Activated naive CD4-positive, alpha-beta T cell treated with anti-CD3 and anti-CD28 coated beads for 36 hours (primary cell): ENCODE results near the gene CAPRIN1. TPM values are rescaled to one million over a fixed set of nuclear protein-coding genes. Genes with fewer than 3 reads are reported as not detected.

Experiments used
- CTCF ChIA-PET: fragments of 350-600 bp; sonication (Branson Sonifier 250); formaldehyde crosslinking; loops from one replicate; lab custom pipeline; 2021; ENCODE audit warnings: antibody characterized with exemption; lab: Charles Lee
- DNase-seq: peaks from one replicate; pipeline ENCODE4 v3.0.0-alpha.2; 2020
- H3K27ac Mint-ChIP-seq: one replicate; pipeline ENCODE4 v1.8.0; 2021; ENCODE audit warnings: mild to moderate bottlenecking, mixed read lengths
- H3K27me3 Mint-ChIP-seq: one replicate; pipeline ENCODE4 v1.8.0; 2021; ENCODE audit warnings: low read depth, mixed read lengths
- H3K36me3 Mint-ChIP-seq: one replicate; pipeline ENCODE4 v1.8.0; 2021; ENCODE audit warnings: low read depth, mixed read lengths
- H3K4me1 Mint-ChIP-seq: one replicate; pipeline ENCODE4 v1.8.0; 2021; ENCODE audit warnings: low read depth, mixed read lengths
- H3K4me3 Mint-ChIP-seq: one replicate; pipeline ENCODE4 v1.8.0; 2021; ENCODE audit warnings: mild to moderate bottlenecking, moderate library complexity, mixed read lengths
- H3K9me3 Mint-ChIP-seq: one replicate; pipeline ENCODE4 v1.8.0; 2021; ENCODE audit warnings: mixed read lengths
- intact Hi-C: fragments of 100-400 bp; cut with micrococcal nuclease; formaldehyde crosslinking; loops from one replicate; pipeline ENCODE4 v1.15.1; 2023
- total RNA-seq, 2 experiments: library from RNA; stranded (reverse); gene quantifications; one replicate each; pipeline ENCODE4 v1.2.3, GENCODE V29; 2021

The CAPRIN1 gene
- total RNA-seq, 2 experiments from 2014 or later: 274 to 289 TPM

DNA sequence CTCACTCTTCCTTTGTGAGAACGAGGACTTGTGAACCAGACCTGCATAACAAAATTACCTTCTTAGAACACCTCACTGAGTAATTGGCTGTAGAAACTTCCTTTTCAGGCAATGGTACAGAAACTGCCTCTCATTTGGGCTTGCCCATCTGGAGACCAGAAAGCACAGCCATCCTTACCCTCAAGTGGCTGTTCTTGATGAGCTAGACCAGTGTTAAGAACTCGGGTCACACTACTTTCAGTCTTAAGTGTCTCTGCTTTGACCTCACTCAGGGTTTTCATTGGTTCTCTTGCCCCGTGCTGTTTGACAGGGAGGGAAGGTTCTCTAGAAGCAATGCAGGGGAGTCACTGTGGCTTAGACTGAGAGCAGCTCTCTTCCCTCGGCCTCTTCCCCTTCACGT, 83.2 kb downstream of the CAPRIN1 start:
- Mint-ChIP-seq H3K9me3 (no peaks in the 10 kb centered on the region), H3K27me3 (no peaks in the 10 kb centered on the region), H3K4me3 (no peak overlapping the region), H3K27ac (no peak overlapping the region), H3K36me3 (peaks cover 69% of the 10 kb centered on the region), H3K4me1 (peaks cover 12% of the 10 kb centered on the region)
- no peak for DNase-seq
- intact Hi-C loops: loop anchor here (10.0 kb wide), 1 partner anchor 140 kb away; no protein-coding TSS in a partner anchor
- CTCF ChIA-PET: interaction anchor here (0.6 to 1.4 kb wide), 2 partner anchors 128 to 222 kb away, joined by 3 to 4 read pairs; partner anchors contain the start of gene ABTB2

DNA sequence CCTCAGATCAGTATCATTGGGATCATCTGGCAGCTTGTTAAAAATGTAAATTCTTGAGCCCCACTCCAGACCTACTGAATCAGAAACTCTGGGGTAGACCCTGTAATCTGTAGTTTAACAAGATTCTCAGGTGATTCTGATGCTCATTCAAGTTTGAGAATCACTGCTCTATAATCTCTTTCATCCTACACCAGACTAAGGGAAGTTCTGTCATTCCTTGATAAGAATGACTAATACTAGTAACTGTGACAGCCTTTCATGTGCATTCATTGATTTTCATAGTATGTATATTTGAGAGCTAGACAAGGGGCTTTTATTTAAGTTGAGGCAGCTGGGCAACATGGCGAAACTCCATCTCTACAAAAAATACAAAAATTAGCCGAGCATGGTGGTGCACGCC, 83.9 kb downstream of the CAPRIN1 start:
- DNase-seq: no peak
- CTCF ChIA-PET: interaction anchor here (0.6 to 1.4 kb wide), 2 partner anchors 127 to 222 kb away, joined by 3 to 4 read pairs; partner anchors contain the start of gene ABTB2
- Mint-ChIP-seq H3K9me3 (no peaks in the 10 kb centered on the region), H3K4me3 (no peak overlapping the region), H3K27ac (no peak overlapping the region), H3K27me3 (no peaks in the 10 kb centered on the region), H3K36me3 (peaks cover 69% of the 10 kb centered on the region), H3K4me1 (peaks cover 12% of the 10 kb centered on the region)
- intact Hi-C loops: loop anchor here (10.0 kb wide), 1 partner anchor 141 kb away; no protein-coding TSS in a partner anchor

DNA sequence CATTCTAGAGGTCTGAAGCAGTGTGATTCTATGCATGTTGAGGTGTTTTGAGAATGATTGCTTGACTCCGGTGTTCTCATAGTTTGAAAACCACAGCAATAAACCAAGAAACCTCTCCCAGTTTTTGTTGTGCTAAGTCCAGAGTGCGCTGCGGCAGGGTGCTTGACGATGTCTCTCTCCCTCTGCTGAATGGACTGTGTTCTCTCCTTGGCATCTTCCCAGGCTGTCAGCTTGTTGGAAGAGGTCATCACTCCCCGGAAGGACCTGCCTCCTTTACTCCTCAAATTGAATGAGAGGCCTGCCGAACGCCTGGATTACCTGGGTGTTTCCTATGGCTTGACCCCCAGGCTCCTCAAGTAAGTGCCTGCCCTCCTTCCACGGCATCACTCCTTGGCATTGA, 84.9 kb downstream of the CAPRIN1 start:
- DNase-seq: no peak
- no peaks in the 10 kb centered on the region for H3K9me3 Mint-ChIP-seq
- intact Hi-C loops: loop anchor here (10.0 kb wide), 1 partner anchor 142 kb away; no protein-coding TSS in a partner anchor
- peaks cover 71% of the 10 kb centered on the region for H3K36me3 Mint-ChIP-seq
- no peaks in the 10 kb centered on the region for H3K27me3 Mint-ChIP-seq
- no peak overlapping the region for H3K4me3 Mint-ChIP-seq
- peaks cover 12% of the 10 kb centered on the region for H3K4me1 Mint-ChIP-seq
- CTCF ChIA-PET: interaction anchor here (1.4 kb wide), 1 partner anchor 221 kb away, joined by 4 read pairs; the partner anchor contains the start of gene ABTB2
- no peak overlapping the region for H3K27ac Mint-ChIP-seq

DNA sequence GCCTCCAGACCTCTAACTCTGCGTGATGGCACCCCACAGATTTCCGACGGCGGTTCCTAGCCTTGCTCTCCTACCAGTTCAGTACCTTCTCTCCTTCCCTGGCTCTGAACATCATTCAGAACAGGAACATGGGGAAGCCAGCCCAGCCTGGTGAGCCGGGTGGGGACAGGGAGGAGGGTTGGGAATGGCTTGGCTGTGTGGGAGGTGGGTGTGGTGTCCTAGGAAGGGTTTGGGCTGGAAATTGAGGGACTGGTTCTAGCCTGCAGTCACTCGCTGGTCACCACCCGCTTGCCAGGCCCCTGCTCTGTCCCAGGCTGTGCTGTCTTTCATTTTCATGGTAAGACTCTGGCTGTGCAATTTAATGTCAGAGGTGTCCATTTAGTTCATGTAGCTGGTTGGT, 87.8 kb downstream of the CAPRIN1 start:
- intact Hi-C loops: loop anchor here (10.0 kb wide), 1 partner anchor 145 kb away; no protein-coding TSS in a partner anchor
- Mint-ChIP-seq H3K27ac (no peak overlapping the region), H3K36me3 (peaks cover 70% of the 10 kb centered on the region), H3K4me3 (no peak overlapping the region), H3K4me1 (peaks cover 12% of the 10 kb centered on the region), H3K9me3 (no peaks in the 10 kb centered on the region), H3K27me3 (no peaks in the 10 kb centered on the region)
- CTCF ChIA-PET: interaction anchor here (1.2 kb wide), 1 partner anchor 19 kb away, joined by 3 read pairs; no protein-coding TSS in a partner anchor
- DNase-seq: no peak

DNA sequence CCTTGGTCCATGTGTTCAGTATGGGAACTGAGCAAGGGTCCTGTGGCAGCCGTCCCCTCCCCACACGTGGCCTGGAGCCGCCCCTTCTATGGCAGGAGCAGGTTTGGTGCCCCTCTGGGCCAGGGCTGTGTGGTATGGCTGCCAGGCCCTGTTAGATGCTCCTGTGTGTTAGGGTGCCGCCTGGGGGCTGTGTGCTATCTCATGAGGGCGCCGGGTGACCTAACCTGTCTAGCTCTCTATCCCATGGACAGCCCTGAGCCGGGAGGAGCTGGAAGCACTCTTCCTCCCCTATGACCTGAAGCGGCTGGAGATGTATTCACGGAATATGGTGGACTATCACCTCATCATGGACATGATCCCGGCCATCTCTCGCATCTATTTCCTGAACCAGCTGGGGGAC, 88.6 kb downstream of the CAPRIN1 start:
- peaks cover 5% of the 10 kb centered on the region for H3K4me1 Mint-ChIP-seq
- CTCF ChIA-PET: interaction anchor here (1.2 kb wide), 1 partner anchor 18 kb away, joined by 3 read pairs; no protein-coding TSS in a partner anchor
- no peak overlapping the region for H3K4me3 Mint-ChIP-seq
- intact Hi-C loops: no loop called here
- no peak for DNase-seq
- no peaks in the 10 kb centered on the region for H3K9me3 Mint-ChIP-seq
- no peak overlapping the region for H3K27ac Mint-ChIP-seq
- peaks cover 66% of the 10 kb centered on the region for H3K36me3 Mint-ChIP-seq
- H3K27me3 Mint-ChIP-seq: no peaks in the 10 kb centered on the region

DNA sequence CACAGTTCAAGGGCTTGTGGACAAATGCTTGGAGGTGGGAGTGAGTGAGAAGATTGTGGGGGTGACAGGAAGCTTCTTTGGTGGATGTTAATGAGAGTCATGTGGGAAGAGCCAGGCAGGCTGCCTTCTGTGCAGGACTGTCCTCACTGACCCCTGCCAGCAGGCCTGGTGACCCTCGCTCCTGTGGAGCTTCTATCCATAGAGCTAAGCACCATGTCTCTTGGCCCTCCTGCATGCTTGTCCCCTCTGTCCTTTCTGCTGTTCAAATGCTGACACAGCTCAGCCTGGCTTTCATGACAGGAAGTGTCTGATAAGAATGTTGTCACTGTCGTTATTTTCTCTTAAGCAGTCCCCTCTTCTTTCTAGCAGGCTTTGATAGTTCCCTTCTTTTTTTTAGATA, 91.5 kb downstream of the CAPRIN1 start:
- no peak overlapping the region for H3K27ac Mint-ChIP-seq
- H3K4me1 Mint-ChIP-seq: no peaks in the 10 kb centered on the region
- no peaks in the 10 kb centered on the region for H3K27me3 Mint-ChIP-seq
- intact Hi-C loops: no loop called here
- no peaks in the 10 kb centered on the region for H3K9me3 Mint-ChIP-seq
- CTCF ChIA-PET: no interaction called here
- H3K4me3 Mint-ChIP-seq: no peak overlapping the region
- H3K36me3 Mint-ChIP-seq: peaks cover 62% of the 10 kb centered on the region
- no peak for DNase-seq

DNA sequence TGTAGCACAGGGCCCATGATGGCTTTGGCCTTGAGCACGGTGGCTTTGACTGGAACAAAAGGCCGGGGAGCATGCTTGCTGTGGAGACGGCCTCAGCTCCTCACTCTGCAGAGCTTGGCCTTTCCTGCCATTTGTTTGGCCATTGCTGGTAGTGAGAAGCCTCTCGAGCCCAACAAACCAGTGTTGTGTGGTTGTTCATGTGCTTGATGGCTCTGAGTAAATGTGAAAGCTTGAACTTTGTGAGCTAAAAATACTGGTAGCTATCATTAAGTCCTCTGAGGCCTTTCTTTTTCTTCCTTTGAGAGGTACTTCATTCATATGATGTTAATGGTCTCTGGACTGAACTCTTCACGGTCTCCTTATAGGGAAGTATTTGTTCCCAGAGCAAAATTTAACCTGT, 93.5 kb downstream of the CAPRIN1 start:
- CTCF ChIA-PET: no interaction called here
- Mint-ChIP-seq H3K4me3 (no peak overlapping the region), H3K36me3 (peaks cover 57% of the 10 kb centered on the region), H3K27ac (no peak overlapping the region), H3K4me1 (no peaks in the 10 kb centered on the region), H3K27me3 (no peaks in the 10 kb centered on the region), H3K9me3 (no peaks in the 10 kb centered on the region)
- intact Hi-C loops: no loop called here
- no peak for DNase-seq

DNA sequence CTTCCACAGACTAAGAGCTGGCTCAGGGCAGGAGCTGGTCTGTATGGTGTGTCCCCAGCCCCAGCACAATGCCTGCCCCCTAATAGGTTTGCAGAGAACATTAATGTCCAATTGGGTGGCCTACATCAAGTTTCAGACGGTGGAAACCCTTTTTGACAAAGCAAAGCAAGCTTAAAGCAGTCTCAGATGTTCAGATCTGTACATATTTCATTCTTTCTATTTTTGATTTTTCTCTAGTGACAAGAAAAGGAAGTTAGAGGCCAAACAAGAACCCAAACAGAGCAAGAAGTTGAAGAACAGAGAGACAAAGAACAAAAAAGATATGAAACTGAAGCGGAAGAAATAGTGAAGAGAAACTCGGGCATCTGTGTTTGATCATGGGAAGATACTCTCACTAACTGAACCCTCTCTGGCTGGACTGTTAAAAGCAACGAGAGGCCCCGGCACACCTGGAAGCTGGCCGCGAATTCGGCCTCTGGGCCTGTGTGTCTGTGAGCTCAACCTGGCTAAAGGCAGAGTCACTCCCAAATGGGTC, 94.4 kb downstream of the CAPRIN1 start:
- intact Hi-C loops: no loop called here
- Mint-ChIP-seq H3K27ac (no peak overlapping the region), H3K27me3 (no peaks in the 10 kb centered on the region), H3K36me3 (peaks cover 50% of the 10 kb centered on the region), H3K4me3 (no peak overlapping the region), H3K9me3 (no peaks in the 10 kb centered on the region), H3K4me1 (no peaks in the 10 kb centered on the region)
- DNase-seq: no peak
- CTCF ChIA-PET: no interaction called here

DNA sequence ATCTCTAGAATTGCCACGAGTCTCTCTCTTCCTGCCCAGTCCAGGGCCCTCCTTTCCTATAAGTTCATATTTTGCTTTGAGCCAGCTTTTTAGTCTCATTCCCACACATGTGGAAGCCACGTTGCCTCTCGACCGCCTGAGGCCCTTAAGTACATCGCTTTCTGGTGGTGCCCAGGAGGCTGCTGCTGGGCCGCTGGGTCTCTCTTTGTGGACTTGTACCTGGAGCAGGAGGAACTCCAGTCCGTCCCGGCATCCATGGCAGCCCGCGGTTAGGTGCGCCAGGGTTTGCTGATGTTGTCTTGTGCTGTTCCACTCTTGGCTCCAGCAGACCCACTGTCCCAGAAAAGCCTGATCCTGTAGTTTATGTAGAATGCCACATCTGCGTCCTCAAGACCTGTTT, 94.9 kb downstream of the CAPRIN1 start:
- no peaks in the 10 kb centered on the region for H3K9me3 Mint-ChIP-seq
- H3K4me3 Mint-ChIP-seq: no peak overlapping the region
- H3K27me3 Mint-ChIP-seq: no peaks in the 10 kb centered on the region
- intact Hi-C loops: no loop called here
- no peak for DNase-seq
- CTCF ChIA-PET: no interaction called here
- H3K4me1 Mint-ChIP-seq: no peaks in the 10 kb centered on the region
- no peak overlapping the region for H3K27ac Mint-ChIP-seq
- peaks cover 45% of the 10 kb centered on the region for H3K36me3 Mint-ChIP-seq

DNA sequence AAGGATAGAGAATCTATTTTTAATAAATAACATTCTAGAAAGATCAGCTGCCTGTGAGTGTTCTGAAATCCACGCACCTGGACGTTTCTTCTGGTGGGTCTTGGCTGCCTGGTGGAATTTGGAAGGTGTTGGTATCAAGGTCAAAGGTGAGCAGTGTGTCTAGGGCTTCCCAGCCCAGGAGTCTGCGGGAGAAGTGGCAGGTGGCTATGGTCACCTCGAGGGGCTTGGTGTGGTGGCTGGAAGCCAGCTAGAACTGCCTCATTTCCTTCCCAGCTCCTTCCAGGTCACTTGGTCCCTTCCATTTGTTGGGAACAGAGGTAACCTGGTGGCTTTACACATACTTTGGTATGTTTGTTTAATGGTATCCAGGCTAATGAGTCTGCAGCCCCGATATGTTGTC, 95.3 kb downstream of the CAPRIN1 start:
- Mint-ChIP-seq H3K4me3 (no peak overlapping the region), H3K27ac (no peak overlapping the region), H3K4me1 (no peaks in the 10 kb centered on the region), H3K27me3 (no peaks in the 10 kb centered on the region), H3K36me3 (peaks cover 43% of the 10 kb centered on the region), H3K9me3 (no peaks in the 10 kb centered on the region)
- CTCF ChIA-PET: no interaction called here
- intact Hi-C loops: no loop called here
- no peak for DNase-seq

DNA sequence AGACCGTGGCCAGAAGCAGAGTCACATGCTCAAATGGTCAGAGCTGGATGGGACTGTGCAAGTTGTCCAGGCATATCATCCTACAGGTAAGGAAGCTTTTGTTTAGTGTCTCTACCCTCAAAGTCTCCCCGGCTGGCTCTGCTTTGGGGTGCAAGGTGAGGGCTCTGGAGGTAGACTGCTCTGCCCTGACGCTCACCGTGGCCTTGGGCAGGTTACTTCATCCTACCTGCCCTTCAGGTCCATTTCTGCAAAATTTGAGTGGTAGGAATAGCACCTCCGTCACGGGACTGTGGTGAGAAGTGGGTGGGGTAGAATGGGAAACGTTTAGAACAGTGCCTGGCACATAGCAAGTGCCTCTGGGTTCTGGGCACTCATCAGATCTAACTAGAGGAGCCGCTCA, 96.0 kb downstream of the CAPRIN1 start:
- no peaks in the 10 kb centered on the region for H3K9me3 Mint-ChIP-seq
- intact Hi-C loops: no loop called here
- no peak for DNase-seq
- no peak overlapping the region for H3K27ac Mint-ChIP-seq
- H3K36me3 Mint-ChIP-seq: peaks cover 38% of the 10 kb centered on the region
- H3K27me3 Mint-ChIP-seq: no peaks in the 10 kb centered on the region
- CTCF ChIA-PET: no interaction called here
- no peaks in the 10 kb centered on the region for H3K4me1 Mint-ChIP-seq
- H3K4me3 Mint-ChIP-seq: no peak overlapping the region

DNA sequence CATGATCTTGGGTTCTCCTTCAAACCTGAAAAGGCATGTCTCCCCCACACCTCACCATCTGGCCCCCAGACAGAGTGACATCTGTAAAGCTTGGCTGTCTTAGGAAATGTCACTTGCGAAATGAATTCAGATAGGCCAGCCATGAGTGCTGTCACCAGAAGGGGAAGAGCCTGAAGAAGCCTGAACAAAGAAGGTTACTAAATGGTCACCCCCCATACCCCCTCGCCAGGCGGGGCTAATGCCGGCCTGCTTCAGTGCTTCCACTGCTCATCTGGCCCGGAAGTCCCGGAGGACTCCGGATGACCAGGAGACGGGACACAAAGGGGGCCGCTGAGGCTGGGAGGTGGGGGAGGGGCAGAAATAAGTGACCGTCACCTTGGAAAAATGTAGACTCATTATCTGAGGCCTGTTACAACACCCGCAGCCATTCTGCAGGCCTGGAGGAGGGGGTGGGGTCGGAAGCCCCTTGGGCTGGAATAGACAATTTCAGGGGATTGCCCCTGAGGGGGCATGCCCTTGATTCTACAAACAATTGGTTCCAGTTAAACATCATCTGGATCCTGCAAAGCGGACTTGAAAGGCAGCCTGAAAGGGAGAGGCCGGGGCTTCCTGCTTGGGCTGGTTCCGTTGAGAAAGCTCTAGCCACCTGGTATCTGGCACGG, 97.1 kb downstream of the CAPRIN1 start:
- intact Hi-C loops: no loop called here
- no peaks in the 10 kb centered on the region for H3K4me1 Mint-ChIP-seq
- DNase-seq: no peak
- CTCF ChIA-PET: no interaction called here
- no peak overlapping the region for H3K27ac Mint-ChIP-seq
- no peaks in the 10 kb centered on the region for H3K27me3 Mint-ChIP-seq
- peaks cover 34% of the 10 kb centered on the region for H3K36me3 Mint-ChIP-seq
- no peak overlapping the region for H3K4me3 Mint-ChIP-seq
- no peaks in the 10 kb centered on the region for H3K9me3 Mint-ChIP-seq

DNA sequence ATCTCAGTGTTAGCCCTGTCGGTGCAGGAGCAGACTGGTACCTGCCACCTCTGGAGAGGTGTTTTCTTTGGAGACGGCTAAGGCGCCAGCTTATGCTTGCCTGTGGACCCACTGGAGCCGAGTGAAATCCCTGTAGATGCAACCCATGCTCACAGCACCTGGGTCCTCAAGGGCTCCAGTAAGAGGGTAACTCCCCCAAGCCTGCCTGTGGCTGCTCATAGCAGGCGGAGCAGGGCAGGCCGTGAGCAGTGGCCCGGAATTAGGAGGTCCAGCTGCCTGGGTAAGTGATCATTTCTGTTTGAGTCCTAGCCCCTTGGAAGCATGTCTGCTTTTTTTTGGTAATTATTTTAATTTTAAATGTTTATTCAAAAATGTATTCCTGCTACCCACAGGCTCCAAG, 97.7 kb downstream of the CAPRIN1 start:
- Mint-ChIP-seq H3K4me1 (no peaks in the 10 kb centered on the region), H3K36me3 (peaks cover 35% of the 10 kb centered on the region), H3K4me3 (no peak overlapping the region), H3K9me3 (no peaks in the 10 kb centered on the region), H3K27ac (no peak overlapping the region), H3K27me3 (no peaks in the 10 kb centered on the region)
- CTCF ChIA-PET: no interaction called here
- intact Hi-C loops: no loop called here
- DNase-seq: no peak
